ENCODE measurements around the gene G3BP2.
"Not testable (repeated sequence)": the region's sequence is repeated elsewhere in the genome, so short reads cannot be mapped to it uniquely, and the experiment has no call there.

G3BP2 gene

DNA sequence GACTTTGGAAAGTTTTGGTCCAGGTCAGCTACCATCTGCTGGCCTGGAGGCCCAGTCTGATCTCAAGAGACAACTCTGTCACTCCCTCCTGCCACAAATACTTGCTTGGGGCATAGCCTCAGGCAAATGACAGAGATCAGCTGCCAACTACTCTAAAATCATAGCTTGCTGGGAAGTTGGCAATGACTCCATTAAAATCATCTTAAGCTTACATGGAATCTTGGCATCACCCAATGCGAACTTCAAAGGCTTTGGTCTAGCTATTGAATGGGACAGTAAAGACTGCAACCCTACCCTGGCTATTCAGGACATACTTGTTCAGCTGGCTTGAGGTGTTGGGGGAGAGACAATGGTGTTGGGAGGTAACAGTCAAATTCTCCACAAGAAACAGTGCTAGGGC is 44.2 kb upstream of the G3BP2 start:
- H3F3A ChIP-seq (ENCODE audit: insufficient read depth, low read length), result peaks cover 14% of the 10 kb centered on the region
- no peak overlapping the region for H3K9ac ChIP-seq (ENCODE audit: low read length)
- H3K36me3 ChIP-seq (replicated peaks; ENCODE audit: insufficient read depth, low read length), result no peaks in the 10 kb centered on the region
- H3K27ac ChIP-seq (ENCODE audit: low read length), result no peak overlapping the region
- peaks cover 20% of the 10 kb centered on the region for H3K4me1 ChIP-seq (ENCODE audit: low read length)
- H3K4me3 ChIP-seq (ENCODE audit: low read length), result no peak overlapping the region
- H2AFZ ChIP-seq (ENCODE audit: low read length), result no peak overlapping the region
- TF ChIP-seq EZH2phosphoT487 (IDR thresholded peaks at IDR 0.05; ENCODE audit: low read length), result no peak
- TF ChIP-seq EZH2 (optimal IDR thresholded peaks at IDR 0.05; ENCODE audit: low read depth, low read length), result no peak
- TF ChIP-seq, protein P1, sequence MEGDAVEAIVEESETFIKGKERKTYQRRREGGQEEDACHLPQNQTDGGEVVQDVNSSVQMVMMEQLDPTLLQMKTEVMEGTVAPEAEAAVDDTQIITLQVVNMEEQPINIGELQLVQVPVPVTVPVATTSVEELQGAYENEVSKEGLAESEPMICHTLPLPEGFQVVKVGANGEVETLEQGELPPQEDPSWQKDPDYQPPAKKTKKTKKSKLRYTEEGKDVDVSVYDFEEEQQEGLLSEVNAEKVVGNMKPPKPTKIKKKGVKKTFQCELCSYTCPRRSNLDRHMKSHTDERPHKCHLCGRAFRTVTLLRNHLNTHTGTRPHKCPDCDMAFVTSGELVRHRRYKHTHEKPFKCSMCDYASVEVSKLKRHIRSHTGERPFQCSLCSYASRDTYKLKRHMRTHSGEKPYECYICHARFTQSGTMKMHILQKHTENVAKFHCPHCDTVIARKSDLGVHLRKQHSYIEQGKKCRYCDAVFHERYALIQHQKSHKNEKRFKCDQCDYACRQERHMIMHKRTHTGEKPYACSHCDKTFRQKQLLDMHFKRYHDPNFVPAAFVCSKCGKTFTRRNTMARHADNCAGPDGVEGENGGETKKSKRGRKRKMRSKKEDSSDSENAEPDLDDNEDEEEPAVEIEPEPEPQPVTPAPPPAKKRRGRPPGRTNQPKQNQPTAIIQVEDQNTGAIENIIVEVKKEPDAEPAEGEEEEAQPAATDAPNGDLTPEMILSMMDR (IDR thresholded peaks at IDR 0.05; ENCODE audit: low read length), result no peak
- no peak overlapping the region for H3K4me2 ChIP-seq (ENCODE audit: low read depth, low read length)
- H3K27me3 ChIP-seq (replicated peaks; ENCODE audit: insufficient read depth, low read length), result no peaks in the 10 kb centered on the region
- peaks cover 19% of the 10 kb centered on the region for H3K79me2 ChIP-seq (ENCODE audit: low read length)
- H4K20me1 ChIP-seq (ENCODE audit: insufficient read depth, low read length), result no peaks in the 10 kb centered on the region
- H3K9me2 ChIP-seq (replicated peaks; ENCODE audit: insufficient read depth, low read length), result no peaks in the 10 kb centered on the region
- no peak for DNase-seq
- H3K9me3 ChIP-seq (replicated peaks; ENCODE audit: insufficient read depth, low read length), result no peaks in the 10 kb centered on the region

DNA sequence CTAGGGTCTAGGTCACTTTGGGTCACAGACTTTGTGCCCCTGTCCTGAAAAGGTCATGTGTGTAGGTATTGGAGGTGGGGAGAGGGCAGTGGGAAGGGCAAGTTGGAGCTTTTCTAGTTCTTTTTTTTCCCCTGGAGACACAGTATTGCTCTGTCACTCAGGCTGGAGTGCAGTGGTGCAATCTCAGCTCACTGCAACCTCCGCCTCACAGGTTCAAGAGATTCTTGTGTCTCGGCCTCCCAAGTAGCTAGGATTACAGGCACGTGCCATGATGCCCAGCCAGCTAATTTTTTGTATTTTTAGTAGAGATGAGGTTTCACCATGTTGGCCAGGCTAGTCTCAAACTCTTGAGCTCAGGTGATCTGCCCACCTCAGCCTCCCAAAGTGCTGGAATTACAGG is 42.8 kb upstream of the G3BP2 start:
- DNase-seq; H3K27me3 ChIP-seq (replicated peaks; ENCODE audit: insufficient read depth, low read length); H4K20me1 ChIP-seq (ENCODE audit: insufficient read depth, low read length); H2AFZ ChIP-seq (ENCODE audit: low read length); H3K9me2 ChIP-seq (replicated peaks; ENCODE audit: insufficient read depth, low read length); H3K9me3 ChIP-seq (replicated peaks; ENCODE audit: insufficient read depth, low read length); H3K36me3 ChIP-seq (replicated peaks; ENCODE audit: insufficient read depth, low read length); H3K4me3 ChIP-seq (ENCODE audit: low read length); H3K79me2 ChIP-seq (ENCODE audit: low read length); H3K9ac ChIP-seq (ENCODE audit: low read length): not testable (repeated sequence)
- peak overlapping the region; percentile 87; the same call in 1 of the 2 replicates for H3K4me2 ChIP-seq (ENCODE audit: low read depth, low read length)
- H3K4me1 ChIP-seq (ENCODE audit: low read length), result peaks cover 18% of the 10 kb centered on the region
- peaks cover 14% of the 10 kb centered on the region for H3F3A ChIP-seq (ENCODE audit: insufficient read depth, low read length)
- peak overlapping the region; percentile 61; the same call in 1 of the 2 replicates for H3K27ac ChIP-seq (ENCODE audit: low read length)

DNA sequence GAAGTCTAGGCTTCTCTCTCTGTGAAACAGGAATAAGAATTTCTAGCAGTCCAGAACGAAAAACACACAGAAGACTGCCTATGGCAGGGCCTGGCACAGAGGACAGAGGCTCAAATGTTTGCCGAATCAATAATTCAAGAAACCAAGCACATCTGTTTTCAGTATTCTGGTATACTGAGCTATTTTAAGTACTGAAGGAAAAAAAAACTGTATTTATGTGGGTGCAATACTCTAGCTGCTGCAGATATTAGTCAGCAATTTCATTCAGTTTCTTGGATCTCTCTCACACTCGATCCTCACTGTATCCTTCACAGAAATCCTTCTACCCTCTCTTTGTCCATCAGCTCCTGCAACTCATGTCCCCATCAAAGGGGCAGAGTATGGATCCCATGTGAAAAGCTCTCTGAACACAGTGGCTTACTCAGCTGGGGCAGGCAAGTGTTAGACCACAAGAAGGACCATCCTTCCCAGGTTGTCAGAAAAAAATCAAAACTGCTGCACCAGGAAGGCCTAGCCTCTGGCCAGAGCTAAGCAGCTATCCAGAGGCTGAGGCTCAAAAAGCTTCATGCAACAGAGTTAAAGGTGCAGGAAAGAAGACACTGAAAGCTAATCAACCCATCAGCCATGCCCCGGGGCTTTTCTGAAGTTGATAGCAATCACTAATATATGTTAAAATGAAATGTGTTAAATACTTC is 42.0 kb upstream of the G3BP2 start:
- Histone ChIP-seq H3K27ac (ENCODE audit: low read length) (peak overlapping the region; percentile 61; the same call in 1 of the 2 replicates), H3K9me2 (replicated peaks; ENCODE audit: insufficient read depth, low read length) (no peaks in the 10 kb centered on the region), H3K27me3 (replicated peaks; ENCODE audit: insufficient read depth, low read length) (no peaks in the 10 kb centered on the region), H3K4me1 (ENCODE audit: low read length) (peaks cover 18% of the 10 kb centered on the region), H3K9ac (ENCODE audit: low read length) (peak overlapping the region; percentile 42; the same call in 1 of the 2 replicates), H3F3A (ENCODE audit: insufficient read depth, low read length) (peaks cover 14% of the 10 kb centered on the region), H3K9me3 (replicated peaks; ENCODE audit: insufficient read depth, low read length) (no peaks in the 10 kb centered on the region), H2AFZ (ENCODE audit: low read length) (peak overlapping the region; percentile 61), H3K4me2 (ENCODE audit: low read depth, low read length) (peak overlapping the region; percentile 87), H3K79me2 (ENCODE audit: low read length) (peaks cover 7% of the 10 kb centered on the region; the same call in 1 of the 2 replicates), H3K36me3 (replicated peaks; ENCODE audit: insufficient read depth, low read length) (no peaks in the 10 kb centered on the region), H3K4me3 (ENCODE audit: low read length) (peak overlapping the region; percentile 38), H4K20me1 (ENCODE audit: insufficient read depth, low read length) (no peaks in the 10 kb centered on the region)
- TF ChIP-seq EZH2phosphoT487 (IDR thresholded peaks at IDR 0.05; ENCODE audit: low read length) (no peak), EZH2 (optimal IDR thresholded peaks at IDR 0.05; ENCODE audit: low read depth, low read length) (no peak)
- TF ChIP-seq, protein P1 (IDR thresholded peaks at IDR 0.05; ENCODE audit: low read length), result no peak
- DNase-seq, result peak; percentile 34

DNA sequence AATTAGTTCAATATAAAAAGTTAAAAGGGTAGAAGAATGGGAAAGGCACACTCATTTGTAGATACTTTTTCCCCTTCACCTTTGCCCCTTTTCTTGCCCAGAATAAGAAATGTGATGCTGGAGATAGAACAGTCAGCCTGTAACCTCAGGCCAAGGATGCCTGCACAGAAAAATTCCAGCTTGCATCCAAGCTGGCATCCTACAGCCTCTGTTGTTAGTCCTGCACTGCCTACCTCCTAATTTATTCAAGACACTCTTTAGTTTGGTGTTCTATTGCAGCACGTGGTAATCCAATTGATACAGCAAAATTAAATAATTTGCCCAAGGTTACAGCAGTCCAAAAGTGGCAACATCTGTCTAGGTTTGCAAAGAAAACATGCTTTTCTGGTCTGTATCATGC is 41.5 kb upstream of the G3BP2 start:
- Histone ChIP-seq H3K4me2 (ENCODE audit: low read depth, low read length) (peak overlapping the region; percentile 87), H3K4me1 (ENCODE audit: low read length) (peaks cover 18% of the 10 kb centered on the region), H3K9me2 (replicated peaks; ENCODE audit: insufficient read depth, low read length) (no peaks in the 10 kb centered on the region), H3K27me3 (replicated peaks; ENCODE audit: insufficient read depth, low read length) (no peaks in the 10 kb centered on the region), H4K20me1 (ENCODE audit: insufficient read depth, low read length) (no peaks in the 10 kb centered on the region), H3K79me2 (ENCODE audit: low read length) (peaks cover 7% of the 10 kb centered on the region; the same call in 1 of the 2 replicates), H3K27ac (ENCODE audit: low read length) (peak overlapping the region; percentile 61; the same call in 1 of the 2 replicates), H3K4me3 (ENCODE audit: low read length) (peak overlapping the region; percentile 38), H3K36me3 (replicated peaks; ENCODE audit: insufficient read depth, low read length) (no peaks in the 10 kb centered on the region), H3K9me3 (replicated peaks; ENCODE audit: insufficient read depth, low read length) (no peaks in the 10 kb centered on the region), H3F3A (ENCODE audit: insufficient read depth, low read length) (peaks cover 14% of the 10 kb centered on the region), H2AFZ (ENCODE audit: low read length) (peak overlapping the region; percentile 61), H3K9ac (ENCODE audit: low read length) (peak overlapping the region; percentile 42; the same call in 1 of the 2 replicates)
- TF ChIP-seq EZH2phosphoT487 (IDR thresholded peaks at IDR 0.05; ENCODE audit: low read length) (no peak), EZH2 (optimal IDR thresholded peaks at IDR 0.05; ENCODE audit: low read depth, low read length) (no peak)
- TF ChIP-seq, protein P1 (IDR thresholded peaks at IDR 0.05; ENCODE audit: low read length), result no peak
- DNase-seq, result no peak
